ENCODE results near the gene PARL. TPM values are rescaled to one million over a fixed set of nuclear protein-coding genes. Genes with fewer than 3 reads are reported as not detected.

Gene PARL
- total and polyA plus RNA-seq, 10 of the 15 experiments (the other 5 are each of a cell fraction or from before 2014, with no cell fraction given) = 49.7 to 113 (median 77.2) TPM

- FAIRE-seq = no peak
- SMC1A ChIA-PET (ENCODE audit: uncharacterized antibody, unreplicated experiment) = interaction anchor here (3.2 kb wide), 1 partner anchor 10 kb away, joined by 8 read pairs; no protein-coding TSS in a partner anchor
- H3K27ac ChIP-seq (ENCODE audit: control insufficient read depth, insufficient read depth) = no peak overlapping the region
- WGBS (ENCODE audit: insufficient coverage, insufficient replicate concordance, low lambda C conversion rate, missing lambda C conversion rate) = 97% methylated on average over 5 of the region's 5 CpGs
- H3K4me2 ChIP-seq (ENCODE audit: control insufficient read depth, insufficient read depth) = no peak overlapping the region
- no TSS peak for BruUV-seq (replicated peaks)
- no peak overlapping the region for H3K4me3 ChIP-seq
- no peaks in the 10 kb centered on the region for H3K27me3 ChIP-seq (replicated peaks in 1 of 2; ENCODE audit: control insufficient read depth in 2 of 2, insufficient read depth in 2 of 2, low read length in 1 of 2)
- no peaks in the 10 kb centered on the region for H4K20me1 ChIP-seq (ENCODE audit: control insufficient read depth, insufficient read depth)
- intact Hi-C loops (cut with micrococcal nuclease; ENCODE audit: unreplicated experiment) = no loop called here
- H3K36me3 ChIP-seq (ENCODE audit: control insufficient read depth in 2 of 2, insufficient read depth in 2 of 2, low read length in 1 of 2) = peaks cover 18 to 35% of the 10 kb centered on the region in 2 experiments
- in situ Hi-C loops (cut with MboI) = no loop called here
- H2AFZ ChIP-seq (ENCODE audit: control insufficient read depth, low read depth, low read length) = no peak overlapping the region
- ATAC-seq = no peak
- H3K9ac ChIP-seq (ENCODE audit: control insufficient read depth, insufficient read depth, low read length) = no peak overlapping the region
- no peaks in the 10 kb centered on the region for H3K79me2 ChIP-seq (ENCODE audit: control insufficient read depth, insufficient read depth, low read length)
- RAD21 ChIA-PET (ENCODE audit: unreplicated experiment) = no interaction called here
- DNase-seq (ENCODE audit: low read depth, low spot score) = no peak
- no peaks in the 10 kb centered on the region for H3K4me1 ChIP-seq (ENCODE audit: control insufficient read depth, insufficient read depth, low read length)
- CTCF ChIA-PET = no interaction called here
- POLR2A ChIA-PET = interaction anchor here (1.6 kb wide), 1 partner anchor 10 kb away, joined by 5 read pairs; no protein-coding TSS in a partner anchor
- TF ChIP-seq SIN3A (IDR thresholded peaks at IDR 0.05; ENCODE audit: low read depth, low read length) = no peak
- no peaks in the 10 kb centered on the region for H3K9me3 ChIP-seq (replicated peaks; ENCODE audit: control insufficient read depth, insufficient read depth, low read length)
Measured at GRCh38 chr3:183799461-183799860, 85.2 kb downstream of the PARL start.

- Histone ChIP-seq H3K36me3 (ENCODE audit: control insufficient read depth in 2 of 2, insufficient read depth in 2 of 2, low read length in 1 of 2) (peaks cover 10 to 38% of the 10 kb centered on the region in 2 experiments), H3K9me3 (replicated peaks; ENCODE audit: control insufficient read depth, insufficient read depth, low read length) (no peaks in the 10 kb centered on the region), H3K4me3 (no peak overlapping the region), H3K4me1 (ENCODE audit: control insufficient read depth, insufficient read depth, low read length) (no peaks in the 10 kb centered on the region), H4K20me1 (ENCODE audit: control insufficient read depth, insufficient read depth) (no peaks in the 10 kb centered on the region), H3K79me2 (ENCODE audit: control insufficient read depth, insufficient read depth, low read length) (no peaks in the 10 kb centered on the region), H3K27me3 (replicated peaks in 1 of 2; ENCODE audit: control insufficient read depth in 2 of 2, insufficient read depth in 2 of 2, low read length in 1 of 2) (no peaks in the 10 kb centered on the region), H2AFZ (ENCODE audit: control insufficient read depth, low read depth, low read length) (no peak overlapping the region), H3K9ac (ENCODE audit: control insufficient read depth, insufficient read depth, low read length) (no peak overlapping the region), H3K4me2 (ENCODE audit: control insufficient read depth, insufficient read depth) (no peak overlapping the region), H3K27ac (ENCODE audit: control insufficient read depth, insufficient read depth) (no peak overlapping the region)
- intact Hi-C loops (cut with micrococcal nuclease; ENCODE audit: unreplicated experiment) (no loop called here), in situ Hi-C loops (cut with MboI) (no loop called here)
- POLR2A ChIA-PET = interaction anchor here (1.6 kb wide), 1 partner anchor 9 kb away, joined by 5 read pairs; no protein-coding TSS in a partner anchor
- no peak for DNase-seq (ENCODE audit: low read depth, low spot score)
- WGBS (ENCODE audit: insufficient coverage, insufficient replicate concordance, low lambda C conversion rate, missing lambda C conversion rate) = 100% methylated on average over 9 of the region's 9 CpGs
- SMC1A ChIA-PET (ENCODE audit: uncharacterized antibody, unreplicated experiment) = no interaction called here
- no TSS peak for BruUV-seq (replicated peaks)
- no peak for FAIRE-seq
- CTCF ChIA-PET = no interaction called here
- ATAC-seq = no peak
- RAD21 ChIA-PET (ENCODE audit: unreplicated experiment) = interaction anchor here (0.9 kb wide), 1 partner anchor 85 kb away, joined by 4 read pairs; no protein-coding TSS in a partner anchor
- TF ChIP-seq MYB (IDR thresholded peaks at IDR 0.05; ENCODE audit: borderline replicate concordance, low read depth, low read length) = no peak
- TF ChIP-seq BCL11A (IDR thresholded peaks at IDR 0.05; ENCODE audit: low read depth, low read length) = no peak
Measured at GRCh38 chr3:183797996-183798395, 86.7 kb downstream of the PARL start.
